GM12878 (cell line): ENCODE measurements around the gene NLE1. TPM values are rescaled to one million over a fixed set of nuclear protein-coding genes. Genes with fewer than 3 reads are reported as not detected.

Experiments
- ATAC-seq: fragments of 200-7000 bp; cut with Tn5 transposase; 3 replicates; pipeline ENCODE4 v1.9.1; 2020; ENCODE audit warnings: mild to moderate bottlenecking, moderate library complexity
- BruUV-seq: library from RNA; stranded (reverse); fragments of 400-500 nt; replicated peaks from 2 replicates; lab custom pipeline; 2021; lab: Mats Ljungman, UMichigan
- CTCF ChIA-PET: fragments of 300-600 bp; sonication (Branson Sonifier 250); formaldehyde crosslinking; extraction: SDS; loops from one replicate; lab custom pipeline; 2021; ENCODE audit warnings: inconsistent platforms; lab: Yijun Ruan, JAX
- POLR2A ChIA-PET: fragments of 350-600 bp; formaldehyde crosslinking; extraction: SDS; loops from one replicate; lab custom pipeline; 2021; ENCODE audit warnings: inconsistent platforms; lab: Charles Lee
- RAD21 ChIA-PET: fragments of 300-600 bp; sonication (Branson Sonifier 250); formaldehyde crosslinking; loops from one replicate; lab custom pipeline; 2023; ENCODE audit warnings: antibody characterized with exemption; ENCODE audit not compliant: unreplicated experiment; lab: Charles Lee
- SMC1A ChIA-PET: fragments of 300-600 bp; sonication (Branson Sonifier 250); formaldehyde crosslinking; loops from one replicate; lab custom pipeline; 2023; ENCODE audit not compliant: unreplicated experiment, uncharacterized antibody; lab: Charles Lee
- DNase-seq: peaks from one replicate; pipeline ENCODE4 v3.0.0-alpha.2; 2011; ENCODE audit warnings: low read depth, low spot score
- FAIRE-seq: peaks from 3 replicates; lab custom pipeline; 2011; peaks lifted over from hg19 to GRCh38; lab: Jason Lieb, UNC
- H2AFZ ChIP-seq: 2 replicates; pipeline ENCODE4 v1.6.0; 2011; ENCODE audit warnings: low read depth, low read length, control low read depth; ENCODE audit not compliant: control insufficient read depth
- H3K27ac ChIP-seq: 2 replicates; pipeline ENCODE4 v1.5.1; 2011; ENCODE audit warnings: control low read depth; ENCODE audit not compliant: control insufficient read depth, insufficient read depth
- H3K27me3 ChIP-seq, 2 experiments: replicated peaks in 1 of 2; 2 replicates each; pipeline versions ENCODE4 v1.6.0 to v1.6.1; 2011; ENCODE audit warnings: low read length in 1 of 2; ENCODE audit not compliant: control insufficient read depth in 2 of 2, insufficient read depth in 2 of 2
- H3K36me3 ChIP-seq, 2 experiments: 2 replicates each; pipeline ENCODE4 v1.5.1; 2011; ENCODE audit warnings: low read length in 1 of 2; ENCODE audit not compliant: control insufficient read depth in 2 of 2, insufficient read depth in 2 of 2
- H3K4me1 ChIP-seq: 2 replicates; pipeline ENCODE4 v1.6.1; 2011; ENCODE audit warnings: mild to moderate bottlenecking, low read length, moderate library complexity, mixed read lengths; ENCODE audit not compliant: control insufficient read depth, insufficient read depth
- H3K4me2 ChIP-seq: 2 replicates; pipeline ENCODE4 v1.6.0; 2011; ENCODE audit warnings: control low read depth; ENCODE audit not compliant: control insufficient read depth, insufficient read depth
- H3K4me3 ChIP-seq: fragments of 200-600 bp; sonication (generic); 2 replicates; pipeline ENCODE4 v1.5.1; 2016
- H3K79me2 ChIP-seq: 2 replicates; pipeline ENCODE4 v1.6.0; 2011; ENCODE audit warnings: low read length; ENCODE audit not compliant: control insufficient read depth, insufficient read depth
- H3K9ac ChIP-seq: 2 replicates; pipeline ENCODE4 v1.8.0; 2011; ENCODE audit warnings: low read length, control low read depth, mixed read lengths; ENCODE audit not compliant: control insufficient read depth, insufficient read depth
- H3K9me3 ChIP-seq: replicated peaks from 3 replicates; pipeline ENCODE4 v1.5.1; 2011; ENCODE audit warnings: mild to moderate bottlenecking, low read length; ENCODE audit not compliant: control insufficient read depth, insufficient read depth
- H4K20me1 ChIP-seq: 2 replicates; pipeline ENCODE4 v1.6.0; 2011; ENCODE audit not compliant: control insufficient read depth, insufficient read depth
- BMI1 ChIP-seq: fragments of 450-650 bp; IDR thresholded peaks from 2 replicates; pipeline ENCODE4 v1.6.1; 2016; ENCODE audit warnings: mild to moderate bottlenecking, moderate library complexity, borderline replicate concordance
- BRCA1 ChIP-seq: IDR thresholded peaks from 2 replicates; pipeline ENCODE4 v1.6.1; 2011; ENCODE audit warnings: low read depth, low read length, improper control_type of control experiment
- KLF5 ChIP-seq: fragments of 450-650 bp; IDR thresholded peaks from 2 replicates; pipeline ENCODE4 v1.6.1; 2014; ENCODE audit warnings: mild to moderate bottlenecking; ENCODE audit not compliant: partially characterized antibody
- POLR2A ChIP-seq: IDR thresholded peaks from 2 replicates; pipeline ENCODE4 v1.6.1; 2011; ENCODE audit warnings: low read depth, mild to moderate bottlenecking, low read length
- WRNIP1 ChIP-seq: IDR thresholded peaks from 2 replicates; pipeline ENCODE4 v1.6.1; 2011; ENCODE audit warnings: low read depth, low read length, improper control_type of control experiment, borderline replicate concordance
- ZNF622 ChIP-seq: fragments of 450-650 bp; IDR thresholded peaks from 2 replicates; pipeline ENCODE4 v1.6.1; 2017; ENCODE audit warnings: mild to moderate bottlenecking, inconsistent platforms
- WGBS: methylation state at CpG from one replicate; pipeline ENCODE4 v1.1.6; 2016; ENCODE audit warnings: low lambda C conversion rate; ENCODE audit not compliant: insufficient replicate concordance, insufficient coverage; ENCODE audit errors: missing lambda C conversion rate; 5-methylcytosine and 5-hydroxymethylcytosine counted together
- in situ Hi-C: fragments of 300-500 bp; cut with MboI; formaldehyde crosslinking; loops from 9 replicates; pipeline ENCODE4 v1.14.3; 2018; ENCODE audit warnings: mixed read lengths
- intact Hi-C: fragments of 100-400 bp; cut with micrococcal nuclease; formaldehyde crosslinking; loops from one replicate; pipeline ENCODE4 v1.14.2; 2022; ENCODE audit not compliant: unreplicated experiment
- polyA plus RNA-seq, 11 experiments: library from polyadenylated mRNA; depleted of rRNA in 4 of 11; unstranded in 6 of 11; stranded (reverse) in 5 of 11; fragments of >200 nt; fragmentation: Nextera tagmentation in 4 of 11; fragmentation: Illumina TruSeq in 1 of 11; extraction: Ambion mirVana in 4 of 11; extraction: Trizol in 1 of 11; gene quantifications; 1 replicate in 1 of 11; 2 replicates in 10 of 11; pipeline versions ENCODE4 v1.2.1 to v1.2.3, GENCODE V29; 2011 to 2016; ENCODE audit warnings: inconsistent platforms in 2 of 11, missing spikeins in 2 of 11, low read depth in 1 of 11
- total RNA-seq, 4 experiments: library from RNA; depleted of rRNA in 3 of 4; stranded (reverse); fragments of >200 nt in 3 of 4; fragmentation: Illumina TruSeq in 1 of 4; extraction: Trizol in 1 of 4; gene quantifications; 2 replicates each; pipeline versions ENCODE4 v1.2.1 to v1.2.3, GENCODE V29; 2013 to 2021
- TF ChIP-seq, protein P1 (sequence below): fragments of 450-650 bp; IDR thresholded peaks from 2 replicates; pipeline ENCODE4 v1.6.1; 2017; ENCODE audit warnings: borderline replicate concordance
- TF ChIP-seq, protein P2 (sequence below): IDR thresholded peaks from 2 replicates; pipeline ENCODE4 v1.6.1; 2011; ENCODE audit warnings: low read depth, low read length, improper control_type of control experiment, borderline replicate concordance
- TF ChIP-seq, protein P3 (sequence below): IDR thresholded peaks from 2 replicates; pipeline ENCODE4 v1.6.1; 2011; ENCODE audit warnings: mild to moderate bottlenecking, low read depth, low read length, moderate library complexity; ENCODE audit not compliant: insufficient replicate concordance

NLE1 gene
- total and polyA plus RNA-seq, 10 of the 15 experiments (the other 5 are each of a cell fraction or from before 2014, with no cell fraction given): 2.4 to 33.5 (median 17.6) TPM

DNA sequence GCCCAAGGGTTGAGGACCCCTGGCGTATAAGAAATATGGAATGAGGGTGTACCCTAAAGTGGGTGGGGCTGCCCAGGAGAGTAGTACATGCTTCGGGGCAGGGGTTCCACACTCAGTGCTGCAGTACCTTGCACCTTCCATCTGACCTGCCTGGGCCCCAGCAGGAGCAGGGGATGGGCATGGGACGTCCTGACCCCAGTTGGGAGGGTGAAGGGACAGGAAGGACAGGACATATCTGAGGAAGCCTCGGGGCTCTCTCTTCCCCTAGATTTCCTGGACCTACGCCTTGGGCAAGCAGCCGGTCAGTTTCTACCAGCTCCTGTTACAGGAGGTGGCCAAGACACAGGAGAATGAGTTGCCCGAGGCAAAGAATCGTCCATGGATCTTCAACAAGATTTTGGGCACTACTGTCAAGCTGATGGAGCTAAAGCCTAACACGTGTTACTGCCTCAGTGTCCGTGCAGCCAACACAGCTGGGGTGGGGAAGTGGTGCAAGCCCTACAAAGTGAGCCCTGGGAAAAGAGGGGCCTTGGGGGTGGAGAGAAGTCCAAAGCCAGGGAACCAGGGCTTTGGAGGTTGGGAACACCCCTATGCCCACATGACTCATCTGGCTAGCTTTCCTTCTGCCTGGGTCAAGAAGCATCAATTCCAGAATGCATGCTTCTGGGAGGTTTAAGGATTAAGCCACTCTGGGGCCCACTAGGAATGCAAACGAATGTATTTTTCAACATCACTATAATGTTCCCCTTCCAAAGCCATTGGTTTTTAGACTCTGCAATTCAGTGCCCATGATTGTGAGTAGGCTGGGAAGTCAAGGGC is 12.7 kb downstream of the NLE1 start:
- Histone ChIP-seq H3K4me2 (no peak overlapping the region), H3K27ac (no peak overlapping the region), H4K20me1 (no peaks in the 10 kb centered on the region), H3K79me2 (no peaks in the 10 kb centered on the region), H3K4me3 (no peak overlapping the region), H3K4me1 (no peaks in the 10 kb centered on the region), H3K27me3 (no peaks in the 10 kb centered on the region), H2AFZ (no peak overlapping the region), H3K9me3 (no peaks in the 10 kb centered on the region), H3K9ac (no peak overlapping the region), H3K36me3 (peaks cover 15 to 22% of the 10 kb centered on the region in 2 experiments)
- intact Hi-C loops: no loop called here
- in situ Hi-C loops: no loop called here
- ChIA-PET CTCF (interaction anchor here (0.9 kb wide), 1 partner anchor 10 kb away, joined by 5 read pairs; the partner anchor contains the start of gene RAD51D), SMC1A (interaction anchor here (1.2 kb wide), 1 partner anchor 9 kb away, joined by 3 read pairs; the partner anchor contains the start of gene RAD51D), POLR2A (no interaction called here), RAD21 (interaction anchor here (1.2 kb wide), 1 partner anchor 9 kb away, joined by 3 read pairs; no protein-coding TSS in a partner anchor)
- TF ChIP-seq BMI1: no peak
- peak; percentile 57 for TF ChIP-seq POLR2A
- DNase-seq: no peak
- no peak for ATAC-seq
- BruUV-seq: no TSS peak
- no peak for FAIRE-seq
- 73% methylated on average over 11 of the region's 11 CpGs for WGBS

DNA sequence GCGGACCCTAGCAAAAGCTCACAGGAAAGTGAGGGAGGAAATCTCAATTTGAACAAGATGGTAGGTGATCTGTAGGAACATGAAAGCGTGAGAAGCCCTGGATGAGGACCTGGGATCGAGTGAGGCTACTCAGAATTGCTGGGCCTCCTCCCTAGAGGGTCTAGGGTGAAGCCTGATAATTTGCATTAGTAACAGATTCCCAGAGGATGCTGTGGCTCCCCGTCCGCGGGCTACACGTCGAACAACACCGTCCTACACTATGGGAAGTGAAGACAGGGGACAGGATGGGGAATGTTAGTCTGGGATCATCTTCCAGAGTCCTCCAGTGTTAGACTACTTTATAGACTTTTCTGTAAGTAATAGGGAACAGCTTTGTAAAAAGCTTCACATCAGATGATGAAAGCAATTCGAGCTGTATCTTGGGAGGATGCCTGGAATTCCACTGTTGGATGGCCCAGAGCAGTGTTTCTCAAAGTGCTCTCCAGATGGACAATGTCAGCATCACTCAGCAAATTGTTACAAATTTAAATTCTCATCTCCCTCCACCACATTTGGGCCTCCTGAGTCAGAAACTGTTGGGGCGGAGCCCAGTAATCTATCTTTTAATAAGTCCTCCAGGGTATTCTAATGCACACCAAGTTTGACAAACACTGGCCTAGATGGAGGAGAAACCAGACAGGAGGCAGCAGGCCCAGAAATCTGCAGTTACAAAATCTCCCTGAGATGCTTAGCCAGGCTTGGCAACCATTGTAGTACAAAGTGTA is 14.2 kb downstream of the NLE1 start:
- WGBS: 97% methylated on average over 11 of the region's 11 CpGs
- no TSS peak for BruUV-seq
- Histone ChIP-seq H3K9ac (no peak overlapping the region), H3K9me3 (no peaks in the 10 kb centered on the region), H3K27me3 (no peaks in the 10 kb centered on the region), H3K79me2 (no peaks in the 10 kb centered on the region), H4K20me1 (no peaks in the 10 kb centered on the region), H3K4me3 (no peak overlapping the region), H3K4me1 (no peaks in the 10 kb centered on the region), H3K27ac (no peak overlapping the region), H2AFZ (no peak overlapping the region), H3K4me2 (no peak overlapping the region), H3K36me3 (peaks cover 9 to 14% of the 10 kb centered on the region in 2 experiments; a peak in 3 of 4 replicates)
- ChIA-PET RAD21 (interaction anchor here (1.7 kb wide), 1 partner anchor 10 kb away, joined by 3 read pairs; no protein-coding TSS in a partner anchor), CTCF (interaction anchor here (0.9 to 2.2 kb wide), 3 partner anchors 8 to 585 kb away, joined by 4 to 7 read pairs (median 4); no protein-coding TSS in a partner anchor), SMC1A (interaction anchor here (0.5 to 1.3 kb wide), 3 partner anchors 9 to 644 kb away, joined by 3 to 4 read pairs (median 3); no protein-coding TSS in a partner anchor), POLR2A (no interaction called here)
- intact Hi-C loops: no loop called here
- ATAC-seq (no peak), DNase-seq (no peak), FAIRE-seq (no peak)
- in situ Hi-C loops: no loop called here
- TF ChIP-seq, protein P1, sequence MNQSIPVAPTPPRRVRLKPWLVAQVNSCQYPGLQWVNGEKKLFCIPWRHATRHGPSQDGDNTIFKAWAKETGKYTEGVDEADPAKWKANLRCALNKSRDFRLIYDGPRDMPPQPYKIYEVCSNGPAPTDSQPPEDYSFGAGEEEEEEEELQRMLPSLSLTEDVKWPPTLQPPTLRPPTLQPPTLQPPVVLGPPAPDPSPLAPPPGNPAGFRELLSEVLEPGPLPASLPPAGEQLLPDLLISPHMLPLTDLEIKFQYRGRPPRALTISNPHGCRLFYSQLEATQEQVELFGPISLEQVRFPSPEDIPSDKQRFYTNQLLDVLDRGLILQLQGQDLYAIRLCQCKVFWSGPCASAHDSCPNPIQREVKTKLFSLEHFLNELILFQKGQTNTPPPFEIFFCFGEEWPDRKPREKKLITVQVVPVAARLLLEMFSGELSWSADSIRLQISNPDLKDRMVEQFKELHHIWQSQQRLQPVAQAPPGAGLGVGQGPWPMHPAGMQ: no peak
- no peak for TF ChIP-seq KLF5
- TF ChIP-seq, protein P2, sequence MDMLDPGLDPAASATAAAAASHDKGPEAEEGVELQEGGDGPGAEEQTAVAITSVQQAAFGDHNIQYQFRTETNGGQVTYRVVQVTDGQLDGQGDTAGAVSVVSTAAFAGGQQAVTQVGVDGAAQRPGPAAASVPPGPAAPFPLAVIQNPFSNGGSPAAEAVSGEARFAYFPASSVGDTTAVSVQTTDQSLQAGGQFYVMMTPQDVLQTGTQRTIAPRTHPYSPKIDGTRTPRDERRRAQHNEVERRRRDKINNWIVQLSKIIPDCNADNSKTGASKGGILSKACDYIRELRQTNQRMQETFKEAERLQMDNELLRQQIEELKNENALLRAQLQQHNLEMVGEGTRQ: no peak
- TF ChIP-seq, protein P3, sequence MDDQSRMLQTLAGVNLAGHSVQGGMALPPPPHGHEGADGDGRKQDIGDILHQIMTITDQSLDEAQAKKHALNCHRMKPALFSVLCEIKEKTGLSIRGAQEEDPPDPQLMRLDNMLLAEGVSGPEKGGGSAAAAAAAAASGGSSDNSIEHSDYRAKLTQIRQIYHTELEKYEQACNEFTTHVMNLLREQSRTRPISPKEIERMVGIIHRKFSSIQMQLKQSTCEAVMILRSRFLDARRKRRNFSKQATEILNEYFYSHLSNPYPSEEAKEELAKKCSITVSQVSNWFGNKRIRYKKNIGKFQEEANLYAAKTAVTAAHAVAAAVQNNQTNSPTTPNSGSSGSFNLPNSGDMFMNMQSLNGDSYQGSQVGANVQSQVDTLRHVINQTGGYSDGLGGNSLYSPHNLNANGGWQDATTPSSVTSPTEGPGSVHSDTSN: no peak
- no peak for TF ChIP-seq BRCA1
- TF ChIP-seq ZNF622: no peak
- TF ChIP-seq WRNIP1: no peak
